RWPE1 (cell line): Measurements from ENCODE around the gene AGAP1.

Source experiments
- CTCF ChIA-PET: fragments of 350-600 bp; sonication (Branson Sonifier 250); formaldehyde crosslinking; extraction: SDS; loops from one replicate; lab custom pipeline; 2021; lab: Yijun Ruan, JAX
- POLR2A ChIA-PET: fragments of 400-600 bp; formaldehyde crosslinking; extraction: SDS; loops from one replicate; lab custom pipeline; 2020; ENCODE audit warnings: antibody characterized with exemption; ENCODE audit not compliant: low non-redundant PET; lab: Yijun Ruan, JAX
- DNase-seq: peaks from one replicate; pipeline ENCODE4 v3.0.0; 2012; ENCODE audit warnings: low spot score
- H3K27ac ChIP-seq: fragments of 450-650 bp; 2 replicates; pipeline ENCODE4 v1.5.1; 2017
- TF ChIP-seq, protein P1 (sequence below): fragments of 450-650 bp; conservative IDR thresholded peaks from 2 replicates; pipeline ENCODE4 v1.5.1; 2017; ENCODE audit warnings: low read depth, mild to moderate bottlenecking

The AGAP1 gene

GRCh38 chr2:235659767-235660322, 166.0 kb downstream of the AGAP1 start:
- TF ChIP-seq, protein P1, sequence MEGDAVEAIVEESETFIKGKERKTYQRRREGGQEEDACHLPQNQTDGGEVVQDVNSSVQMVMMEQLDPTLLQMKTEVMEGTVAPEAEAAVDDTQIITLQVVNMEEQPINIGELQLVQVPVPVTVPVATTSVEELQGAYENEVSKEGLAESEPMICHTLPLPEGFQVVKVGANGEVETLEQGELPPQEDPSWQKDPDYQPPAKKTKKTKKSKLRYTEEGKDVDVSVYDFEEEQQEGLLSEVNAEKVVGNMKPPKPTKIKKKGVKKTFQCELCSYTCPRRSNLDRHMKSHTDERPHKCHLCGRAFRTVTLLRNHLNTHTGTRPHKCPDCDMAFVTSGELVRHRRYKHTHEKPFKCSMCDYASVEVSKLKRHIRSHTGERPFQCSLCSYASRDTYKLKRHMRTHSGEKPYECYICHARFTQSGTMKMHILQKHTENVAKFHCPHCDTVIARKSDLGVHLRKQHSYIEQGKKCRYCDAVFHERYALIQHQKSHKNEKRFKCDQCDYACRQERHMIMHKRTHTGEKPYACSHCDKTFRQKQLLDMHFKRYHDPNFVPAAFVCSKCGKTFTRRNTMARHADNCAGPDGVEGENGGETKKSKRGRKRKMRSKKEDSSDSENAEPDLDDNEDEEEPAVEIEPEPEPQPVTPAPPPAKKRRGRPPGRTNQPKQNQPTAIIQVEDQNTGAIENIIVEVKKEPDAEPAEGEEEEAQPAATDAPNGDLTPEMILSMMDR = no peak

DNA sequence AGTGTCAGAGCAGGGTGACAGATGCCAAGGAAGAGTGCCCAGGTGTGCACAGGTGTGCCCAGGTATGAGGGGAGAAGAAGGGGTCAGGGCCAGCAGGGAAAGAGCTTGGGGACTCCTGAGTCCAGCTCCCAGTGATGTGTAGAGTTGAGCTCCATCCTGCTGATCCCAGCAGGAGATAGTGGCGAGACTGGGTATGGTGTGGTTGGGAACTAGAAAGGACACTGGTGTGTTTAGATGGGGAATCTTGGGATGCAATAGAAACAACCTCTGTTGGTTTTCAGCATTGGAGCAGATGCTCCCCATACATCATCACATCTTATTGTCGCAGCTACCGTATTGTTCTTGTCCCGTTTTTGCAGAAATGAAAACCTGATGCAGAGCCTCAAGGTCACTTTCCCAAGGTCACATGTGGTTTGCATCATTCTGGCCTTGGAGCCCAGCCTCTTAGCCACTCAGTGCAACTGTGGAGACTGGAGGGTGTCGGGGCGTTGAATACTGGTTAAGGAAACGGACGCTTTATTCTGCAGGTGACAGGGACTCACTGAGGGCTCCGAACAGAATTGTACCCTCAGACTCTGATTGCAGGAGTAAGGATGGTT, 166.7 kb downstream of the AGAP1 start:
- ChIA-PET CTCF (no interaction called here), POLR2A (no interaction called here)
- TF ChIP-seq, protein P1 = no peak
- DNase-seq = no peak
- no peak overlapping the region for H3K27ac ChIP-seq

More at GRCh38 chr2:235659767-235660322, 166.0 kb downstream of the AGAP1 start:
- H3K27ac ChIP-seq = no peak overlapping the region
- ChIA-PET CTCF (no interaction called here), POLR2A (no interaction called here)
- no peak for DNase-seq

GRCh38 chr2:235661167-235661937, 167.5 kb downstream of the AGAP1 start:
- no peak for DNase-seq
- TF ChIP-seq, protein P1 = no peak
- H3K27ac ChIP-seq = no peak overlapping the region
- CTCF ChIA-PET = interaction anchor here (0.6 kb wide), 1 partner anchor 591 kb away, joined by 4 read pairs; no protein-coding TSS in a partner anchor
- POLR2A ChIA-PET = no interaction called here

GRCh38 chr2:235661952-235662351, 168.1 kb downstream of the AGAP1 start:
- no peak for DNase-seq
- ChIA-PET POLR2A (no interaction called here), CTCF (interaction anchor here (0.6 kb wide), 1 partner anchor 590 kb away, joined by 4 read pairs; no protein-coding TSS in a partner anchor)
- TF ChIP-seq, protein P1 = no peak
- no peak overlapping the region for H3K27ac ChIP-seq

DNA sequence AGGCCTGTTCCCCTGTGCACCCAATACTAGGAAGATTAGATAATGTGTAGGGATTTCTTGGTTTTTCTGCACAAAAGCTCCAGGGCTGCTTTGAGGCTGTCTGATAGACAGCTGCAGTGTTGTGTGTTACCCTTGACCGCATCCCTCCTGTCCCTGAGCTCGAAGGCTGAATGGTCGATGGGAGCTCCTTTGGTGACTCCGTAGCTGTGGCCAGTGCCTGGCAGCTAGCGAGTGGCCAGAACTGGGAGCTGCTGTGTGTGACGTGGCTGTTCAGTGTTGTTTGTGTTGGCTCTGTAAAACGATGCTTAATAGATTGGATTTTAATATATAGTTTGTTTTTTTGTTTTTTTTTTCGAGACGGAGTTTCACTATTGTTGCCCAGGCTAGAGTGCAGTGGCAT, 170.0 kb downstream of the AGAP1 start:
- no peak overlapping the region for H3K27ac ChIP-seq
- CTCF ChIA-PET = no interaction called here
- POLR2A ChIA-PET = no interaction called here
- TF ChIP-seq, protein P1 = no peak
- DNase-seq = no peak

- H3K27ac ChIP-seq = no peak overlapping the region
- CTCF ChIA-PET = no interaction called here
- TF ChIP-seq, protein P1 = no peak
- POLR2A ChIA-PET = no interaction called here
- no peak for DNase-seq
Observed at GRCh38 chr2:235665661-235666212, 171.9 kb downstream of the AGAP1 start.
